Activated CD4-positive, alpha-beta T cell treated with anti-CD3 and anti-CD28 coated beads, Interleukin-2, amount 50 U/mL, for 4 hours (primary cell): ENCODE results near the gene AGER.
"Not testable (repeated sequence)": the region's sequence is repeated elsewhere in the genome, so short reads cannot be mapped to it uniquely, and the experiment has no call there.

Experiments used
- DNase-seq, 2 experiments: peaks; one replicate each; pipeline ENCODE4 v3.0.0-alpha.2; 2020

AGER gene

DNA sequence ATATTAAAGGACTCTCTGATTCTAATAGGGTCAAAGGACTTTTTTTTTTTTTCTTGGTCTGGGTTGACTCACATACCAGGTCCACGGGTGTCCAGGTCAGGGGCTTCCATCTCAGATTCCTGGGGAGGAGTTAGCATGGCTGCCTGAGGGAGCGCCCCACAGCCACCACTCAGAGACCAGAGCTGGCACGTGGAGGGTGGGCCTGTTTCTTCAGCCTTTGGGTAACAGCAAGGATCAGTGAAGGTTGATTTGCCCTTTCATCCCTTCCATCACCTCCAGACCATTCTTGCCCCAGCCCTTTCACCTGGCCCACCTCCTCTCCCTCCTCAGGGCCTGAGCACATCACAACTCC, 14.3 kb upstream of the AGER start:
- no peak for DNase-seq

GRCh38 chr6:32196682-32197616, 12.9 kb upstream of the AGER start:
- DNase-seq: no peak

DNA sequence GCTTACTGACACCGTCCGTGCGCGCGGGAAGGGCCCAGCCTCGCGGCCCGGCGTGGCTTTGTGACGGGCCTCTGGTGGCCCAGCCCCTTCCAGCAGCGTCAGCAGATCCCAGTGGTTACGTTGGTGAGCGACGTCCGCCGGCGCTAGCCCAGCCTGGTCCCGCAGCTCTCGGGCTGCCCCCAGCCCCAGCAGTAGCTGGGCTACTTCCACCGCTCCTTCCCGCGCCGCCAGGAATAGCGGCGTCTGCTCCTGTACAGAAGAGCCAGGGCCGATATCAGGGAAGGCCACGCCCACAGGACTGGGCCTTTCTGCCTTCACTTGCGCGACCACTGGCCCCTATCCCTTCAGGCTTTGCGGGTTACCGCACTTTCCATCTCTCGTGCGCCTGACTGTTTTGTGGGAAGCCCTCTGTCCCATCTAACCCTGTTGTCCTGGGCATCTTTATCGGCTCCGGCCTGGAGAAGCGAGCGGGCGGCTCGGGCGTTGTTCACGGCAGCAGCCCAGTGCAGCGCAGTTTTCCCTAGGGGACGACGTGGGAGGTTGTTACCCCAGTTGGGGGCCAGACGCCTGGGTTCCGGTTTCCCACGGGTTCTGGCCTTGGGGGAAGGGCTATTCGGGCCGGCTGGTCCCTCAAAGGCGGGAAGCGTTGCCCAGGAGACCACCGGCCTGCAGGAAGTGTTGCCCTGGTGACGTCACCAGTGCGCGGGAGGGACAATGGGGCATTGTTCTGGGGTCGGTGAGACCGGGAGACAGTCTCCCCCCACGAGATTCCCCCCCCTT, 12.0 kb upstream of the AGER start:
- DNase-seq: peak; percentile 25 to 32

GRCh38 chr6:32195652-32195901, 11.5 kb upstream of the AGER start:
- peak; percentile 99 for DNase-seq

GRCh38 chr6:32194825-32195651, 11.0 kb upstream of the AGER start:
- no peak for DNase-seq

GRCh38 chr6:32194388-32194787, 10.3 kb upstream of the AGER start:
- no peak for DNase-seq

GRCh38 chr6:32193096-32193495, 9.0 kb upstream of the AGER start:
- DNase-seq: not testable (repeated sequence)

DNA sequence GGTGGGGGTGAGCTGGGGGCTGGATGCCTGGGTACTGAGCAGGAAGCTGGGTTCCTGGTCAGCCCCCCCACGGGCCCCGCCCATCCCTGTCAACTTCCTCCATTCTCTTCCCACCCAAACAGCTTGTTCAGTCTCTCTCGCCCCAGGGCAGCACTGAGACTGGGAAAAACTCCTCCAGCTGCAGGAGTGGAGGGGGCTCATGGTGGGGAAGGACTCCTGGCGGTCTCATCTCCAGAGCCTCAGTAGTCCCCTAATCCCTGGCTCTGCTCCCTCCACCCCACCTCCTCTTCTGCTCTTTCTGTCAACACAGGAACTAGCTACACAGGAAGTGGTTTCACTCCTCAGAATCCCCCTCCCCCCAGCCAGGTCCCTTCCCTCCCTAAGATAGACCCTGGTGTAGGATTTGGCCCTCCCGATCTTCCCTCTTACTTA, 8.6 kb upstream of the AGER start, which contains the start of gene GPSM3:
Gene GPSM3, minus strand, starts transcription at position 36 of the 432 bp plus-strand sequence. CDS start 130 bp downstream, outside the sequence.
- peak; percentile 22 to 25 for DNase-seq

DNA sequence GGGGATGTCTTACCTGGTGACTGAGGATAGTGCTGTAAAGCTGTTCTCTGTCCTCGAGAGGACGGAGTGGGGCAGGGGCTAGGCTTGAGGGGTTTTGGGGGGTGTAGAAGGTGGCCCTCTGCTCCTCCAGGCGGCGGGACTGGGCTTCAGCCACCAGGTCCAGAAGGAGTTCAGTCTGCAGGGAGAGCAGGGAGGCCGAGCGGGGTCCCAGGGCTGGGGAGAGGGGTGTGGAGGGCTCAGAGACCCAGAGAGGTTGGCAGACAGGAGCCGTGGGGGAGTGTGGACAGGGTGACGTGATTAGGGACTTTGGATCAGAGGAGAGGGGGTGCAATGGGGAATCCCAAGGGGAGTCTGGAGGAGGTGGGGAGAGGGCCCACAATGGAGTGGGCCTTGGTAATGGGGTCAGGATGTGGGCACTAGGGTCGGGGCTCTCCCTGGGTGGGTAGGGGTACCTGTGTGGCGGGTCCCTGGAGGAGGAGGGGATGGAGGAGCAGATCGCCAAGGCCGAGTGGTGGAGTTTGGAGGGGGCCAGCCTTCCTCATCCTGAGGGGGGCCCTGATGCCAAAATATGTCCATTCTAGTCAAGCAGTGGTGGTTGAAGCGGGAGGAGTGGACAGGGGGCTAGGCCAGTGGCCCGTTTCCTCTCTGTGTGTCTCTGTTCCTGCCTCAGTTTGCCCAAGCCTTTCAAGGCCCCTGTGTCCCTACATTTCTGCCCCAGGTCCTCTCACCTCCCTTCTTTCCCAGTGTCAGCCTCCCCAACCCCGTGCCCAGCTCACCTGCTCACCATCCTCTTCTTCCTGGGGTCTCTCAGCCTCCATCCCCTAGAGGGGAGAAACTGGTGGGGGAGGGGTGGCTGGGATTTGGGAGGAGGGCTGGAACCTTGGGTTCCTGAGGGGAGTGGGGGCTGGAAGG, 7.9 kb upstream of the AGER start:
- DNase-seq: no peak

DNA sequence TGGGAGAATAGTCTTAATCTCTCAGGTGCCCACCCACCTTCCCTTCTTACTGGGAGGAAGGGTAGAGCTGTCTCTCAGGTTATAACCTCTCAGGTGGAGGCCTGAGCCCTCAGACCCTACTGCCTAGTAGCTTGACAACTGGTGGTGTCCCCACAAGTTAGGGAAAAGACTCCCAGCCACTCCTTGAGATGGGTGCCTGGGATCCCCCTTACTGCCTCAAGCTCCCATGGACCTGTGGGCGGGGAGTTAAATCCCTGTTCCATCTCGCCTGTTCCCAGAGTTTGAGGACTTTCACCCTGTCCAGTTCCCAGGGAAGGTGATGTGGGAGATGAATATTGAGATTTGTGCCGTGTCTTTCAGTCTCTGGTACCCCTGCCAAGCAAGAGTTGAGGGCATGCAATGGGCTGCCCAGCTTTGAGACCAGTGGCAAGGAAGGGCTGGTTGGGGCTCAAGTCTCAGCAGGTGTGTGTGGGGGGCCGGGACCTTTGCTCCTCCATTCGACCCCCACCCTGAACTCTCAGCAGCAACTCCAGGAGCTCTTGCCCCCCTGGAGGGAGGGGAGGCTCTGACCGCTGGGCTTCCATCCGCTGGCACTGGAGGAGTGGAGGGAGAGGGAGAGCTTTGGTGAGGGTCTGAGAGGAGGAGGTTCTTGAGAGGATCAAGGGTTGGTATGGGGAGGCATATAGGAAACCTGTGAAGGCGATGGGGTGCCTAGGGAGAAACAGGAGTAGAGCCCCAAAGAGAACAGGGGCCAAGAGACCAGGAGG, 7.0 kb upstream of the AGER start:
- no peak for DNase-seq

GRCh38 chr6:32190054-32190851, 6.2 kb upstream of the AGER start, which contains the start of gene PBX2:
PBX2 (minus strand) TSS chr6:32190202; CDS start chr6:32189915, 287 bp downstream.
- peak; percentile 86 to 89 for DNase-seq

- no peak for DNase-seq
These were observed 5.6 kb upstream of the AGER start for GRCh38 chr6:32189742-32190053.

DNA sequence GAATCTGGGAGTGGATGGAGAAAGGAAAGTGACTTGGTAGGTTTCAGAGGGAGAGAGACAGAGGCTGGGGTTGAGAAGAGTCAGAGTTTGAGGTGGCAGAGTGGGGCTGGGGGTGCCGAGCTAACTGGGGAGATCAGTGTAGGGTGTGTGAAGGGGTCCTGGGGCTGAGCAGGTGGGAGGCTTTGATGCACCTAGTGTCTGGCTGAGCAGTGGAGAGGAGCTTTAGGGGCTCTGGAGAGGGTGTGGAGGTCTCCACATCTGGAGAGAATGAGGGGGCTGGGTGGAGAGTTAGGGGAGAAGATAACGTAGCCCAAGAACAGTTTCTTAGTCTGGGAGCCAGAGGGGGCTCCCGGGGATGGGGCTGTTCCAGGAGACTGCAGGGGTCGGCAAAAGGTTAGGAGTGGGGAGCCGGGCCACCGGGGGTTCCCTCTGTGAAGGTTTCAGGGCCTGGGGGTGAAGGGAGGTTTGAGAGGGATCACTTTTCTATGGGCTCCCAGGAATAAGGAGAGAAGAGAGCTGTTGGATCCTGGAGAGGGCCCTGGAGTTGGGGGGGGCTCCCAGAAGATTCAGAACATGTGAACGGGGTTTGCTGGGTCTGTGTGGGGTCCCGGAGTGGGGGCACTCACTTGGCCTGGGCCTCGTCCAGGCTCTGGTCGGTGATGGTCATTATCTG, 5.2 kb upstream of the AGER start:
- no peak for DNase-seq

DNA sequence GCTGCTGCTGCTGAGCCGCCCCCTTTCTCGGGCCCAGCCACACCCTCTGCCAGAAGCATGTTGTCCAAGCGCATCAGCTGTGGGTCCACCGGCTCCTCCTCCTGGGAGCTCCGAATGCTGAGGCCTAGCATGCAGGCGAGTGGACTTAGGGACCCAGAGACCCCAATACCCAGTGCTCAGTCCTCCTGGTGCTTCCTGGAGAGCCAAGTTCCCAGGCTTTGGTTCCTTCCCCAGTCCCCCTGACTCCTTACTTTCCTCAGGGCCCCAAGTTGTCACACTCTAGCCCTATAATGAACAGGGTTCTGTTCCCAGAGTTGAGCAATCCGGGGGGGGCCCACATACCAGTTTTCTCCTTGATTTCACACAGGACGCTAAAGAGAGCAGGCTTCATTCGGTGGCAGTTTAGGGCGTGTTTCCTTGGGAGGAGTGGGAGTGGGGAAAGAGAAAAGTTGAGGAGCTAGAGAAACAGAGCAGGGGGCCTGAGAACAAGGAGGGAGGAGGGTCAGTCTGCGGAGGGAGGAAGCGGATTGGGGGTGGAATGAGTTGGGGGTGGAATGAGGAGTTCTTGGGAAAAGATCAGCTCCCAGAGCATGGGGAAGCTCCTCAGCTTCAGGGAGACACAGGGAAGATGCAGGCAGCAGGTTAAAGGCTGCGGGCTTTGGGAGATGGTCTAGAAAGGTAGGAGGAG, 4.5 kb upstream of the AGER start:
- no peak for DNase-seq

GRCh38 chr6:32187725-32188380, 3.8 kb upstream of the AGER start:
- not testable (repeated sequence) for DNase-seq

DNA sequence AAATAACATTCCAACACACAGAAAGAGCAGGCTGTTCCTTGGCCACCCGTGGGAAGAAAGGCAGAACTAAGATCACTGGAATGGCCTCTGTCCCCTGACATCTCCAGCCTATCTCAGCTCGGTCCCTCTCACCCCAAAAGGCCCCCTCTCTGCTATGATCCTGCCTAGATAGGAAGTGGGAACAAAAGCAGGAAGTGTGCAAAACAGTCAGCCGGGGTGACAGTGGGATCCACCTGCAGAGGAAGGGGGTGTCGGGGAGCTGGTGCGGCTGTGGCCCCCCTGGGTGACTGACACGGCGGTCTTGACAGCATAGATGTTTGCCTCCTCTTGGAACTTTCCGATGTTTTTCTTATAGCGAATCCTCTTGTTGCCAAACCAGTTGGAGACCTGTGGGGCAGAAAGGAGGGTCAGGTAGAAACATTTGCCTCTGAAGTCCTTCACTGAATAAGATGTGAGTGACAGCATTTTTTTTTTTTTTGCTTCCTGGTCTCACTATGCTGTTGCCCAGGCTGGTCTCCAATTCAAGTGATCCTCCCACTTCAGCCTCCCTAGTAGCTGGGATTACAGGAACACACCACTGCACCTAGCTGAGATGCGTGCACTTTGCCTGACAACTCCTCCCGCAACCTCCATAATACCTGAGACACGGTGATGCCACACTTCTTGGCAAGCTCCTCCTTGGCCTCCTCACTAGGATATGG, 3.1 kb upstream of the AGER start:
- no peak for DNase-seq

DNA sequence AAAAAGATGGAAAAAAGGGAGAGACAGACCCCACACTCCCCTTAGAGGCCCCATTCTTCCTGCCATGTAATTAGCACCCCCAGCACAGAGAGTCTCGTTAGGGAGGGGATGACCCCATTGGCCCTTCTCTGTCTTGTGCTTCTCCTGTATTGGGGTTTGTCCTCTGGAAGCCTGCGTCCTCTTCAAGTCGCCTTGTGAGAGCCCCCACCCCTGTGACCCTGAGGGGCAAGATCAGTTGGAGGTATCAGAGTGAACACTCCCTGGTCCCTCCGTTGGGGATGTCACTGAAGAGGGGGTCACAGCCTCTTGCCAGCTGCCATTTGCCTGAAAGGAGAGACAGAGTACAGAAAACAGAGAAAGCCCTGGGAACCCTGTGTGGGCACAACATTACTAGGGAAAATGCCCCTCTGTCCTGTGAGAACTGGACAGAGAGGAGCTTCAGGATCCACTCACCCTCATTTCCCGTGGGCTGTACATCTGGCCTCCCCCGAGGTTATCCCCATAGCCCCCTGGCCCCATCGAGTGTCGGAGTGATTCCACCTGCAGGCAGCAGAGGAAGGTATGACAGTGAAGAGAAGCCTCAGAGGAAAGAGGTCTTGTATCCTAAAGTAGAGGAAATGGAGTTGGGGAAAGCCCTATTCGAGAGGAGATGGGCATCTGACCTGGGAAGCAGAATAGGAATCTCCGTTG, 2.2 kb upstream of the AGER start:
- not testable (repeated sequence) for DNase-seq
